Measurements from ENCODE around the gene TMCO4.
A peak's percentile ranks its signal among the peaks of the same experiment; 100 is the strongest.

TMCO4 gene

DNA sequence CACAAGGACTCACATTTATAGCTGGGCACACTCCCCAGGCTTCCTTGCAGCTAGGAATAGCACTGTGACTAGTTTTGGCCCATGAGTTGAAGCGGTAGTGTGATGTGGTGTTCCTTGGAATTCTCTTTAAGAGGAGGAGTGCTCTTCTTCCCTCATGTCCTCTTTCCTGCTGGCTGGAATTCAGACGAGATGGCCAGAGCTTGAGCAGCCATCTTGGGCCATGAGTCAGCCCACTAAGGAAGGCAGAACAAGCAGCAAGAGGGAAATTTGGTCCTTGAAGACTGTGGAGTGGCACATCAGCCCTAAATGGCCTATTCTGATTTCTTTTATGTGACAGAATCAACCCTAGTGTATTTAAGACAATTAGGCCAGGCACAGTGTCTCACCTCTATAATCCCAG lies 115.0 kb downstream of the TMCO4 start:
- TF ChIP-seq CTCF (IDR thresholded peaks at IDR 0.05; ENCODE audit: low read depth, low read length) = no peak
- DNase-seq (ENCODE audit: extremely low read depth, low read depth) = no peak

- TF ChIP-seq CTCF (IDR thresholded peaks at IDR 0.05; ENCODE audit: low read depth, low read length) = no peak
These were observed 116.4 kb downstream of the TMCO4 start for GRCh38 chr1:19683351-19683750.

DNA sequence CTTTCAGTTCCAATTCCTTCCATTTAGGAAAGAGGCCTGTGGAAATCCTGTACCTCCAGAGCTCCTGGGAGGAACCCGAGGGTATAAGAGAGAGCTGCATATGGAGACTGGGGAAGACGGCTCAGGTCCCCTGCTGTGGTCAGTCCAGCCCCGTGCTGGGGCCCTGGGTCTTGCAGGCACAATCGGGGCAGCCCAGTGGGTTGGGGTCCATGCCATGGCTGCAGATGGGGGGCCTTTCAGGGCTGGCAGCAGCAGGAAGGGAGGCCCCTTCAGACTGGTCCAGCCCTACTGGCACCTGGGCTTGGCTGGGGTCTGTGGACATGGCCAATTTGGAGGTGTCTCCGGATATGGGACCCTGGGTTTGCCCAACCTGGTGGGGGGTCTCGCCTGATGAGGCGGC lies 116.8 kb downstream of the TMCO4 start:
- TF ChIP-seq CTCF (IDR thresholded peaks at IDR 0.05; ENCODE audit: low read depth, low read length) = no peak
- DNase-seq (ENCODE audit: extremely low read depth, low read depth) = no peak

More at GRCh38 chr1:19683351-19683750, 116.4 kb downstream of the TMCO4 start:
- DNase-seq (ENCODE audit: extremely low read depth, low read depth) = no peak

GRCh38 chr1:19682257-19682656 lies 117.5 kb downstream of the TMCO4 start:
- DNase-seq (ENCODE audit: extremely low read depth, low read depth) = peak; percentile 71
- TF ChIP-seq CTCF (IDR thresholded peaks at IDR 0.05; ENCODE audit: low read depth, low read length) = no peak

DNA sequence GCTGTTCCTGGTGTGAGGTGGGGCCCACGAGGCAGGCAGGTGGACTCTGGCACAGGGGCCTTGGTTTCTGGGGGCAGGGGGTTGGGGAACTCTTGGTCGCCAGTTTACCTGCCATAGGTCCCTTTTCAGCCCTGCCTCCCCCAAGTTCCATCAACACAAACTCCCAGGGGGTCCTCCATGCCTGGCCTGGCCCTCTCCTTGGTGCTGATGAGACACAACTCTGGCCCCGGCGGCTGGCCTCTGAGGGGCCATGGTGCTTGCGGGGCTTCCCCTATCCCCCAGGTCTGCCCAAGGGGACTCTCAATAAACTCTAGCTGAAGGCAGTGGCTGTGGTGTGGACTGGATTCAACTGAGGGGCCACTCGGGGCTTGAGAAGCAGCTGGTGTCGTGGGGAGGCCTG lies 119.1 kb downstream of the TMCO4 start:
- TF ChIP-seq CTCF (IDR thresholded peaks at IDR 0.05; ENCODE audit: low read depth, low read length) = no peak
- DNase-seq (ENCODE audit: extremely low read depth, low read depth) = no peak

DNA sequence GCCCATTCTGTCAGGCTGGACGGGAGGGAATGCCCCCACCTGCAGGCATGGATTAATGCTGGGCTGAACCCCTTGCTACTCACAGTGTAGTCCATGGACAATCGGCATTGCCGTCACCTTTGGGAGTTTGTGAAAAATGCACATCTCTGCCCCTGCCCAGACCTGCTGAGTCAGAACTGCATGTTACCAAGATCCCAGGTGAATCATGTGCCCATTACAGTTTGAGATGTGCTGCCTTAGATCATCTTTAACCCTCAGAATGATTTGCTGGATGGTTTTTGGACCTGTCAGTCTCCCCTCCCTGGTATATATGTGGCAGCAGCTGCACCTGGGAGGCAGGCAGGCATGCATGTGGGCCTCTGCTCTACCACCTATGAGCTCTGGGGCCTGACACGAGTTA lies 120.0 kb downstream of the TMCO4 start:
- no peak for DNase-seq (ENCODE audit: extremely low read depth, low read depth)
- no peak for TF ChIP-seq CTCF (IDR thresholded peaks at IDR 0.05; ENCODE audit: low read depth, low read length)

DNA sequence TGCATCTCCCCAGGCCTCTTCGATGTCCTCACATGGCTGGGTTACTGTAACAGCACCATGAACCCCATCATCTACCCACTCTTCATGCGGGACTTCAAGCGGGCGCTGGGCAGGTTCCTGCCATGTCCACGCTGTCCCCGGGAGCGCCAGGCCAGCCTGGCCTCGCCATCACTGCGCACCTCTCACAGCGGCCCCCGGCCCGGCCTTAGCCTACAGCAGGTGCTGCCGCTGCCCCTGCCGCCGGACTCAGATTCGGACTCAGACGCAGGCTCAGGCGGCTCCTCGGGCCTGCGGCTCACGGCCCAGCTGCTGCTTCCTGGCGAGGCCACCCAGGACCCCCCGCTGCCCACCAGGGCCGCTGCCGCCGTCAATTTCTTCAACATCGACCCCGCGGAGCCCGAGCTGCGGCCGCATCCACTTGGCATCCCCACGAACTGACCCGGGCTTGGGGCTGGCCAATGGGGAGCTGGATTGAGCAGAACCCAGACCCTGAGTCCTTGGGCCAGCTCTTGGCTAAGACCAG lies 120.7 kb downstream of the TMCO4 start:
- TF ChIP-seq CTCF (IDR thresholded peaks at IDR 0.05; ENCODE audit: low read depth, low read length) = no peak
- no peak for DNase-seq (ENCODE audit: extremely low read depth, low read depth)
